Thyroid gland (tissue), 4 donors: Measurements from ENCODE around the gene PDLIM1.

Experiments
- CTCF ChIP-seq, 6 experiments: fragments of 200-600 bp in 3 of 6; fragments of 450-650 bp in 3 of 6; sonication (generic) in 3 of 6; IDR thresholded peaks; one replicate each; pipeline ENCODE4 v1.5.1; 2016 to 2019; ENCODE audit warnings: antibody characterized with exemption in 6 of 6, mild to moderate bottlenecking in 2 of 6, inconsistent platforms in 1 of 6, moderate library complexity in 1 of 6
- POLR2A ChIP-seq, 2 donors: fragments of 450-650 bp; IDR thresholded peaks; one replicate each; pipeline ENCODE4 v1.6.1; 2017; ENCODE audit warnings: antibody characterized with exemption in 2 of 2, mild to moderate bottlenecking in 2 of 2, moderate library complexity in 1 of 2

- TF ChIP-seq CTCF (IDR thresholded peaks at IDR 0.05) (no peak), POLR2A (IDR thresholded peaks at IDR 0.05) (no peak)
Measured at GRCh38 chr10:95284807-95285206, 6.0 kb downstream of the PDLIM1 start.
